H9 (cell line): ENCODE results near the gene PLCB1. TPM values are rescaled to one million over a fixed set of nuclear protein-coding genes. Genes with fewer than 3 reads are reported as not detected.

ENCODE experiments used
- DNase-seq: peaks from one replicate; pipeline ENCODE4 v3.0.0-alpha.2; 2017
- H2AFZ ChIP-seq: one replicate; pipeline ENCODE4 v1.6.1; 2013; ENCODE audit warnings: mild to moderate bottlenecking, low read length, control low read depth, moderate library complexity
- H2AK5ac ChIP-seq: 2 replicates; pipeline ENCODE4 v1.6.1; 2013; ENCODE audit warnings: low read length, control low read depth, mixed read lengths; ENCODE audit not compliant: insufficient read length
- H2BK120ac ChIP-seq: one replicate; pipeline ENCODE4 v1.6.1; 2013; ENCODE audit warnings: low read depth, mild to moderate bottlenecking, low read length, control low read depth, inconsistent platforms; ENCODE audit not compliant: poor library complexity, severe bottlenecking
- H2BK12ac ChIP-seq: 2 replicates; pipeline ENCODE4 v1.6.1; 2013; ENCODE audit warnings: low read length, control low read depth, mixed read lengths, low read depth; ENCODE audit not compliant: insufficient read length
- H2BK15ac ChIP-seq: 2 replicates; pipeline ENCODE4 v1.6.1; 2013; ENCODE audit warnings: low read depth, low read length, control low read depth
- H2BK20ac ChIP-seq: one replicate; pipeline ENCODE4 v1.6.1; 2013; ENCODE audit warnings: low read depth, mild to moderate bottlenecking, low read length, control low read depth, inconsistent platforms; ENCODE audit not compliant: poor library complexity, severe bottlenecking
- H2BK5ac ChIP-seq: 2 replicates; pipeline ENCODE4 v1.6.1; 2013; ENCODE audit warnings: low read length, control low read depth, mixed read lengths; ENCODE audit not compliant: insufficient read length
- H3K14ac ChIP-seq: 2 replicates; pipeline ENCODE4 v1.6.1; 2013; ENCODE audit warnings: low read length, control low read depth; ENCODE audit not compliant: insufficient read depth
- H3K18ac ChIP-seq: 2 replicates; pipeline ENCODE4 v1.6.1; 2013; ENCODE audit warnings: low read depth, mild to moderate bottlenecking, mixed read lengths, low read length, control low read depth; ENCODE audit not compliant: insufficient read length
- H3K23ac ChIP-seq: 2 replicates; pipeline ENCODE4 v1.6.1; 2013; ENCODE audit warnings: low read length, control low read depth, mixed read lengths, low read depth; ENCODE audit not compliant: insufficient read length
- H3K23me2 ChIP-seq: 2 replicates; pipeline ENCODE4 v1.6.1; 2013; ENCODE audit warnings: low read depth, mild to moderate bottlenecking, mixed read lengths, low read length, control low read depth; ENCODE audit not compliant: insufficient read length, poor library complexity, severe bottlenecking
- H3K27ac ChIP-seq: 2 replicates; pipeline ENCODE4 v1.5.1; 2013; ENCODE audit warnings: low read length, control low read depth, mixed read lengths, low read depth; ENCODE audit not compliant: insufficient read length
- H3K27me3 ChIP-seq: 2 replicates; pipeline ENCODE4 v1.6.1; 2013; ENCODE audit warnings: low read length, control low read depth, inconsistent platforms; ENCODE audit not compliant: insufficient read depth
- H3K4ac ChIP-seq: 2 replicates; pipeline ENCODE4 v1.6.1; 2013; ENCODE audit warnings: low read depth, mild to moderate bottlenecking, control low read depth, inconsistent platforms, low read length, moderate library complexity
- H3K4me1 ChIP-seq: 2 replicates; pipeline ENCODE4 v1.6.1; 2013; ENCODE audit warnings: low read length, control low read depth, inconsistent platforms; ENCODE audit not compliant: insufficient read depth
- H3K4me2 ChIP-seq: 2 replicates; pipeline ENCODE4 v1.6.1; 2013; ENCODE audit warnings: low read length, control low read depth, mixed read lengths; ENCODE audit not compliant: insufficient read length, insufficient read depth
- H3K56ac ChIP-seq: 2 replicates; pipeline ENCODE4 v1.6.1; 2013; ENCODE audit warnings: low read depth, mild to moderate bottlenecking, mixed read lengths, low read length, control low read depth; ENCODE audit not compliant: insufficient read length
- H3K79me1 ChIP-seq: 2 replicates; pipeline ENCODE4 v1.6.1; 2013; ENCODE audit warnings: low read depth, mild to moderate bottlenecking, moderate library complexity, low read length, control low read depth, inconsistent platforms; ENCODE audit not compliant: insufficient read depth, poor library complexity, severe bottlenecking
- H3K79me2 ChIP-seq: 2 replicates; pipeline ENCODE4 v1.6.1; 2013; ENCODE audit warnings: low read length, control low read depth, inconsistent platforms; ENCODE audit not compliant: insufficient read depth
- H3K9ac ChIP-seq: 2 replicates; pipeline ENCODE4 v1.6.1; 2013; ENCODE audit warnings: low read length, control low read depth, mixed read lengths; ENCODE audit not compliant: insufficient read length; ENCODE audit errors: extremely low read depth
- H3K9me3 ChIP-seq: one replicate; pipeline ENCODE4 v1.6.1; 2013; ENCODE audit warnings: low read depth, low read length, inconsistent platforms; ENCODE audit not compliant: control insufficient read depth
- H3T11ph ChIP-seq: one replicate; pipeline ENCODE4 v1.6.1; 2013; ENCODE audit warnings: mild to moderate bottlenecking, low read length, control low read depth, inconsistent platforms
- H4K20me1 ChIP-seq: one replicate; pipeline ENCODE4 v1.6.1; 2013; ENCODE audit not compliant: control insufficient read depth, insufficient read length, insufficient read depth
- H4K5ac ChIP-seq: 2 replicates; pipeline ENCODE4 v1.6.1; 2013; ENCODE audit warnings: low read depth, mild to moderate bottlenecking, mixed read lengths, low read length, control low read depth; ENCODE audit not compliant: insufficient read length
- H4K8ac ChIP-seq: replicated peaks from 2 replicates; pipeline ENCODE4 v1.6.1; 2013; ENCODE audit warnings: low read length, control low read depth, mixed read lengths, low read depth; ENCODE audit not compliant: insufficient read length
- H4K91ac ChIP-seq: 2 replicates; pipeline ENCODE4 v1.6.1; 2013; ENCODE audit warnings: low read depth, mild to moderate bottlenecking, moderate library complexity, mixed read lengths, low read length, control low read depth; ENCODE audit not compliant: insufficient read length
- H3K27ac Mint-ChIP-seq, 3 experiments: 2 replicates in 2 of 3; 3 replicates in 1 of 3; pipeline ENCODE4 v1.8.0; 2020 to 2021; ENCODE audit warnings: mixed read lengths in 3 of 3, mild to moderate bottlenecking in 1 of 3, moderate library complexity in 1 of 3
- H3K27me3 Mint-ChIP-seq: 2 replicates; pipeline ENCODE4 v1.8.0; 2021; ENCODE audit warnings: low read depth, mild to moderate bottlenecking, moderate library complexity, mixed read lengths
- H3K36me3 Mint-ChIP-seq, 3 experiments: 2 replicates in 2 of 3; 3 replicates in 1 of 3; pipeline ENCODE4 v1.8.0; 2020 to 2021; ENCODE audit warnings: low read depth in 3 of 3, mixed read lengths in 3 of 3; ENCODE audit not compliant: insufficient read depth in 1 of 3
- H3K4me1 Mint-ChIP-seq, 2 experiments: 2 replicates each; pipeline ENCODE4 v1.8.0; 2020; ENCODE audit warnings: mixed read lengths in 2 of 2
- H3K4me3 Mint-ChIP-seq, 2 experiments: 2 replicates in 1 of 2; 3 replicates in 1 of 2; pipeline ENCODE4 v1.8.0; 2020 to 2021; ENCODE audit warnings: mild to moderate bottlenecking in 2 of 2, mixed read lengths in 2 of 2, moderate library complexity in 1 of 2
- H3K9me3 Mint-ChIP-seq, 2 experiments: 2 replicates in 1 of 2; 3 replicates in 1 of 2; pipeline ENCODE4 v1.8.0; 2020; ENCODE audit warnings: mild to moderate bottlenecking in 2 of 2, mixed read lengths in 2 of 2, moderate library complexity in 1 of 2
- WGBS: extraction: QIAGEN DNeasy Blood & Tissue Kit; methylation state at CpG from one replicate; pipeline ENCODE4 v1.1.7; 2013; ENCODE audit warnings: missing lambda C conversion rate, low lambda C conversion rate, mixed read lengths; ENCODE audit not compliant: insufficient read length; ENCODE audit errors: extremely low coverage; 5-methylcytosine and 5-hydroxymethylcytosine counted together
- total RNA-seq: library from RNA; stranded (reverse); gene quantifications from 2 replicates; pipeline ENCODE4 v1.2.1, GENCODE V29; 2021
- TF ChIP-seq, protein P1 (sequence below): fragments of 200-600 bp; sonication (generic); conservative IDR thresholded peaks from 3 replicates; pipeline ENCODE4 v1.8.0; 2021; ENCODE audit warnings: antibody characterized with exemption, mild to moderate bottlenecking

The PLCB1 gene
- total RNA-seq, 1 experiment from 2014 or later = 11.5 TPM

DNA sequence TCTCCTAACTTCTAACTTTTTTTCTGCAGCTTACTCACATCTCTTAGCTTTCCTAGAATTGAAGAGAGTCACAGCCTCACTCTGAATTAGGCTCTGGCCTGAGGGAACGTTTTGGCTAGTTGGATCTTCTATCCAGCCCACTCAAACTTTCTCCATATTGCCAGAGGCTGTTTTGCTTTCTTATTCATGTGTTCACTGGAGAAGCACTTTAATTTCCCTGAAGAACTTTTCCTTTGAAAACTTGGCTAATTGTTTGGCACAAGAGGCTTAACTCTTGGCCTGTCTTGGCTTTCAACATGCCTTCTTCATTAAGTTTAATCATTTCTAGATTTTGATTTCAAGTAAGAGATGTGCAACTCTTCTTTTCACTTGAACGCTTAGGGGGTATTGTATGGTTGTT, 798.7 kb downstream of the PLCB1 start:
- no peak overlapping the region for H3K23ac ChIP-seq
- H3K9me3 Mint-ChIP-seq = no peaks in the 10 kb centered on the region
- H3K27ac Mint-ChIP-seq = no peak overlapping the region; a peak in 1 of 7 replicates
- no peak overlapping the region for H3K27ac ChIP-seq
- no peak for DNase-seq
- H3K18ac ChIP-seq = no peak overlapping the region
- H2BK5ac ChIP-seq = no peak overlapping the region
- no peaks in the 10 kb centered on the region for H3K9me3 ChIP-seq
- H3K79me1 ChIP-seq = no peaks in the 10 kb centered on the region
- H3K27me3 Mint-ChIP-seq = no peaks in the 10 kb centered on the region
- WGBS = no CpG with 5 or more reads among the region's 2 CpGs
- no peak overlapping the region for H2AK5ac ChIP-seq
- H3K14ac ChIP-seq = no peak overlapping the region
- peaks cover 4% of the 10 kb centered on the region; the same call in 1 of the 2 replicates for H3K4me1 ChIP-seq
- H3K23me2 ChIP-seq = no peaks in the 10 kb centered on the region
- H4K20me1 ChIP-seq = no peaks in the 10 kb centered on the region
- no peak overlapping the region for H2BK20ac ChIP-seq
- no peak overlapping the region for H2BK15ac ChIP-seq
- no peak overlapping the region for H3K9ac ChIP-seq
- no peak overlapping the region for H4K8ac ChIP-seq
- no peaks in the 10 kb centered on the region; a peak in 1 of 7 replicates for H3K36me3 Mint-ChIP-seq
- H2BK120ac ChIP-seq = no peak overlapping the region
- no peak overlapping the region for H2AFZ ChIP-seq
- no peak overlapping the region for H4K91ac ChIP-seq
- H3K4ac ChIP-seq = no peak overlapping the region
- no peak overlapping the region for H4K5ac ChIP-seq
- no peak overlapping the region for H2BK12ac ChIP-seq
- no peaks in the 10 kb centered on the region for H3K79me2 ChIP-seq
- H3K27me3 ChIP-seq = no peaks in the 10 kb centered on the region
- H3K4me2 ChIP-seq = no peak overlapping the region
- no peak overlapping the region for H3K4me3 Mint-ChIP-seq
- no peak overlapping the region for H3K56ac ChIP-seq
- TF ChIP-seq, protein P1, sequence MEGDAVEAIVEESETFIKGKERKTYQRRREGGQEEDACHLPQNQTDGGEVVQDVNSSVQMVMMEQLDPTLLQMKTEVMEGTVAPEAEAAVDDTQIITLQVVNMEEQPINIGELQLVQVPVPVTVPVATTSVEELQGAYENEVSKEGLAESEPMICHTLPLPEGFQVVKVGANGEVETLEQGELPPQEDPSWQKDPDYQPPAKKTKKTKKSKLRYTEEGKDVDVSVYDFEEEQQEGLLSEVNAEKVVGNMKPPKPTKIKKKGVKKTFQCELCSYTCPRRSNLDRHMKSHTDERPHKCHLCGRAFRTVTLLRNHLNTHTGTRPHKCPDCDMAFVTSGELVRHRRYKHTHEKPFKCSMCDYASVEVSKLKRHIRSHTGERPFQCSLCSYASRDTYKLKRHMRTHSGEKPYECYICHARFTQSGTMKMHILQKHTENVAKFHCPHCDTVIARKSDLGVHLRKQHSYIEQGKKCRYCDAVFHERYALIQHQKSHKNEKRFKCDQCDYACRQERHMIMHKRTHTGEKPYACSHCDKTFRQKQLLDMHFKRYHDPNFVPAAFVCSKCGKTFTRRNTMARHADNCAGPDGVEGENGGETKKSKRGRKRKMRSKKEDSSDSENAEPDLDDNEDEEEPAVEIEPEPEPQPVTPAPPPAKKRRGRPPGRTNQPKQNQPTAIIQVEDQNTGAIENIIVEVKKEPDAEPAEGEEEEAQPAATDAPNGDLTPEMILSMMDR = no peak
- H3K4me1 Mint-ChIP-seq = peaks cover 7 to 10% of the 10 kb centered on the region in 2 experiments
- no peak overlapping the region for H3T11ph ChIP-seq
